Body of pancreas (tissue), 4 donors: ENCODE measurements around the gene LAMC2. TPM values are rescaled to one million over a fixed set of nuclear protein-coding genes. Genes with fewer than 3 reads are reported as not detected.

Experiments used
- ATAC-seq: fragments of 150-250 bp; one replicate; pipeline ENCODE4 v1.9.1; 2016
- DNase-seq, 4 donors: peaks; one replicate each; pipeline ENCODE4 v3.0.0-alpha.2; 2019
- H3K27ac ChIP-seq, 4 donors: fragments of 200-600 bp; sonication (generic); 1 replicate in 3 of 4; 2 replicates in 1 of 4; pipeline versions ENCODE4 v1.5.1 to v1.6.1; 2016 to 2019; ENCODE audit warnings: mild to moderate bottlenecking in 1 of 4, mixed read lengths in 1 of 4, moderate library complexity in 1 of 4
- H3K27me3 ChIP-seq, 2 donors: fragments of 200-600 bp; sonication (generic); one replicate each; pipeline ENCODE4 v1.6.0; 2016; ENCODE audit warnings: mild to moderate bottlenecking in 1 of 2
- H3K36me3 ChIP-seq, 2 donors: fragments of 200-600 bp; sonication (generic); replicated peaks in 1 of 2; 2 replicates each; pipeline ENCODE4 v1.5.1; 2016; ENCODE audit warnings: low read depth in 2 of 2; ENCODE audit not compliant: insufficient read depth in 1 of 2
- H3K4me1 ChIP-seq: fragments of 200-600 bp; sonication (generic); one replicate; pipeline ENCODE4 v1.6.0; 2016
- H3K4me3 ChIP-seq, 2 donors: fragments of 200-600 bp; sonication (generic); 1 replicate in 1 of 2; 2 replicates in 1 of 2; pipeline ENCODE4 v1.5.1; 2016 to 2019
- H3K9me3 ChIP-seq, 3 donors: fragments of 200-600 bp; sonication (generic); 1 replicate in 2 of 3; 2 replicates in 1 of 3; pipeline ENCODE4 v1.5.1; 2016
- CTCF ChIP-seq, 7 experiments: fragments of 450-650 bp in 4 of 7; fragments of 200-600 bp in 3 of 7; sonication (generic) in 3 of 7; IDR thresholded peaks; one replicate each; pipeline ENCODE4 v1.5.1; 2016 to 2019; ENCODE audit warnings: antibody characterized with exemption in 7 of 7
- POLR2A ChIP-seq, 3 donors: fragments of 450-650 bp; IDR thresholded peaks; one replicate each; pipeline ENCODE4 v1.6.1; 2016; ENCODE audit warnings: antibody characterized with exemption in 3 of 3, mild to moderate bottlenecking in 2 of 3
- WGBS, 2 donors: methylation state at CpG; one replicate each; pipeline ENCODE4 v1.1.5; 2017; 5-methylcytosine and 5-hydroxymethylcytosine counted together
- intact Hi-C: fragments of 100-400 bp; cut with DNase I; formaldehyde crosslinking; loops from one replicate; pipeline ENCODE4 v1.15.1; 2023
- total RNA-seq, 2 donors: library from RNA; depleted of rRNA; stranded (reverse); fragments of >200 nt; gene quantifications; one replicate each; pipeline ENCODE4 v1.1.0, GENCODE V29; 2016

The LAMC2 gene
- total RNA-seq, 2 donors from 2014 or later = 3.6 to 6.7 TPM

GRCh38 chr1:183251101-183251958 is 65.3 kb downstream of the LAMC2 start:
- no peak for ATAC-seq
- WGBS, 2 donors = 77 to 91% methylated on average over 12 of the region's 12 CpGs
- TF ChIP-seq POLR2A (IDR thresholded peaks at IDR 0.05) (no peak), CTCF (IDR thresholded peaks at IDR 0.05) (no peak)

GRCh38 chr1:183251959-183252450 is 65.9 kb downstream of the LAMC2 start:
- H3K9me3 ChIP-seq = no peaks in the 10 kb centered on the region
- ATAC-seq (no peak), DNase-seq (no peak)
- no peak overlapping the region for H3K4me3 ChIP-seq
- no peaks in the 10 kb centered on the region for H3K4me1 ChIP-seq
- no peak overlapping the region for H3K27ac ChIP-seq
- intact Hi-C loops = no loop called here
- H3K36me3 ChIP-seq = no peaks in the 10 kb centered on the region
- 76 to 88% methylated on average over 2 to 8 of the region's 8 CpGs for WGBS, 2 donors
- no peak for TF ChIP-seq POLR2A (IDR thresholded peaks at IDR 0.05)
- no peak for TF ChIP-seq CTCF (IDR thresholded peaks at IDR 0.05)
- H3K27me3 ChIP-seq = no peaks in the 10 kb centered on the region

More at GRCh38 chr1:183251101-183251958, 65.3 kb downstream of the LAMC2 start:
- Histone ChIP-seq H3K4me3 (no peak overlapping the region), H3K4me1 (no peaks in the 10 kb centered on the region), H3K27me3 (no peaks in the 10 kb centered on the region), H3K36me3 (no peaks in the 10 kb centered on the region), H3K27ac (no peak overlapping the region), H3K9me3 (no peaks in the 10 kb centered on the region)
- intact Hi-C loops = no loop called here
- no peak for DNase-seq

GRCh38 chr1:183255073-183255472 is 69.0 kb downstream of the LAMC2 start:
- no peaks in the 10 kb centered on the region for H3K36me3 ChIP-seq
- 52 to 70% methylated on average over 1 of the region's 1 CpG for WGBS, 2 donors
- no peak overlapping the region for H3K4me3 ChIP-seq
- H3K27ac ChIP-seq = no peak overlapping the region
- no peaks in the 10 kb centered on the region for H3K27me3 ChIP-seq
- TF ChIP-seq POLR2A (IDR thresholded peaks at IDR 0.05) = no peak
- no peak for TF ChIP-seq CTCF (IDR thresholded peaks at IDR 0.05)
- intact Hi-C loops = no loop called here
- DNase-seq (no peak), ATAC-seq (no peak)
- H3K9me3 ChIP-seq = no peaks in the 10 kb centered on the region
- no peaks in the 10 kb centered on the region for H3K4me1 ChIP-seq

GRCh38 chr1:183259924-183260323 is 73.9 kb downstream of the LAMC2 start:
- TF ChIP-seq POLR2A (IDR thresholded peaks at IDR 0.05) (no peak), CTCF (IDR thresholded peaks at IDR 0.05) (no peak)
- H3K36me3 ChIP-seq = no peaks in the 10 kb centered on the region
- intact Hi-C loops = no loop called here
- 69 to 85% methylated on average over 5 of the region's 5 CpGs for WGBS, 2 donors
- H3K9me3 ChIP-seq = no peaks in the 10 kb centered on the region
- DNase-seq (no peak), ATAC-seq (no peak)
- H3K4me3 ChIP-seq = no peak overlapping the region
- no peaks in the 10 kb centered on the region for H3K27me3 ChIP-seq
- no peak overlapping the region for H3K27ac ChIP-seq
- H3K4me1 ChIP-seq = no peaks in the 10 kb centered on the region
